HG03558 (cell line): ENCODE measurements around the gene CNTN4.

ENCODE experiments used
- ATAC-seq: cut with Tn5 transposase; IDR thresholded peaks from one replicate; pipeline ENCODE4 v1.9.1; 2021; ENCODE audit warnings: moderate number of reproducible peaks; ENCODE audit not compliant: unreplicated experiment; ENCODE audit errors: extremely low read depth

The CNTN4 gene

DNA sequence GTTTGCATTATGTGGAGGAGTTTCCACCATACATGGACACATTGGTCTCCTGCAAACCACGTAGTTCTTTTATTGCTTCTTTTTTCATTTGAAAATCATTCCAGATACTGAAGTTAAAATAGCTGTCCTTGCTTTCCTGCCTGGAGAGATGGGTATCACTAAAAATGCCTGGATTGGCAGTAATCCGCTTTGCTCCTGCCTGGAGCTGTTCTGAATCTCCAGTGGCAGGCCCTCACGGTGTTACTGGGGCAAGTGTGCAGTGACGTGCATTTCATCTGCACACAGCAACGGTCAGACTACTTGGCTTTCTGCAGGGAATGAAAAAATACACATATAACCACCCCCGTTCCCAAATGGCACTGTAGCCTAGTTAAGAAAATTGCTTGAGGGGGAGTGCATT lies 738.6 kb downstream of the CNTN4 start:
- ATAC-seq = no peak

DNA sequence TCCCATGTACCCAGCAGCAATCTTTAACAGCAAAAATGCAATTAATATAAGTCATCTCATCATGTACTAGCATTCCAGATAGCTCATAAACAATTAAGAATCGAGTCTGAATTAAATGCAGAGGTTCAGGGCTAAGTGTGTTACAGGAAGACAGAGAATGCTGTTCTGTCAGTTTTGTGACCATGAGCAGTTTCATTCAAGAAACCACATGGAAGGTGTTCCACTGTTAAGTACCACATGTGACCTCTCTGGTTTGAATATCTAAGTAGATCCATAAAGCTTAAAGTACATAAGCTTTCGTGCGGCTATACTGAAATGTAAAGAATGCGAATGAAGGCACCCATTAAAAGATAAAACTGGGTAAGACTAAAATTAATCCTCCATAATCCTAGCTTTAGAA lies 739.2 kb downstream of the CNTN4 start:
- ATAC-seq = no peak

DNA sequence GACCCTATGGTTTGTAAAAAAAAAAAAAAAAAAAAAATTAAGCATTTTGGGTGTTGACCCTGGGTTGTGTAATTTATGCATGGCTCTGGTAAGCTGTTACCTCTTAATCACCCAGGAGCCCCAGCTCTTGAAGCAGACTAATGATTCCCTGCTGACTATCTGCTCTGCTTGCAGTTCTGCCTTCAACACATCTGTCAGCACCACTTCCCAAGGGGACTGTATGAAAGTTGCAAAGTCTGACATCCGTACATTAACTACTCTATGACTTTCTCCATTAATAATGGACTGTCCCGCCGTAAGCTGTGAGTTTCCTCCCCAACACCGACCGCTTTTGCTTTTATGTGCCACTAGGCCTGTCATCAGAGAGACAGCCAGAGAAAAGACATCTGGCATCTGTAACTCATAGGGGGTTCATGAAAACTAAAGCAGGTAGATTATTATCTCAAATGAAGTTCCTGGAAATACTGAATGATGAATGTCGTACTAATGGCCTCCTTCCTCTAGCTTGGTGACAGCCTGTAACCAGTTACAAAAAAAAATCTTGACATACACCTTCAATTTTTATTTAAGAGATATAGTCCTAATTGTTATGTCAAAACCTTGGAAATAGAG lies 740.0 kb downstream of the CNTN4 start:
- ATAC-seq = no peak

DNA sequence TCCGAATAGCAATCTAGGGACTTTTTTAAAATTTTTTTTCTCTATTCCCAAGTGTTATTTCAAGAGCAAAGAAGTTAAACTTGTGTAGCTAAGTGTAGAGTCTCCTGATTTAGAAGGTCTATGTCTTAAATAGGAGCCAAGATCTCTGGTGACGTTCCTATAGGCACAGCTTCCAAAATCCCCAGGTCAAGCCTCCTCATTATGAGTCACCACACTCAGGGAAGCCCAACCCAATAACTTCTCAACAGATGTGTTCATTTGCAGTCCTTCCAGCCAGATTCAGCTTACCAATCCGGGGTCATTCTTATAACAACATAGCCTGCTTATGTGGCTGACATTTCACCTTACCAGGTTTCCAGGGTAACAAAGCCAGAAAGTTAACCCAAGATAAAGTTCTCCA lies 741.2 kb downstream of the CNTN4 start:
- ATAC-seq = no peak

DNA sequence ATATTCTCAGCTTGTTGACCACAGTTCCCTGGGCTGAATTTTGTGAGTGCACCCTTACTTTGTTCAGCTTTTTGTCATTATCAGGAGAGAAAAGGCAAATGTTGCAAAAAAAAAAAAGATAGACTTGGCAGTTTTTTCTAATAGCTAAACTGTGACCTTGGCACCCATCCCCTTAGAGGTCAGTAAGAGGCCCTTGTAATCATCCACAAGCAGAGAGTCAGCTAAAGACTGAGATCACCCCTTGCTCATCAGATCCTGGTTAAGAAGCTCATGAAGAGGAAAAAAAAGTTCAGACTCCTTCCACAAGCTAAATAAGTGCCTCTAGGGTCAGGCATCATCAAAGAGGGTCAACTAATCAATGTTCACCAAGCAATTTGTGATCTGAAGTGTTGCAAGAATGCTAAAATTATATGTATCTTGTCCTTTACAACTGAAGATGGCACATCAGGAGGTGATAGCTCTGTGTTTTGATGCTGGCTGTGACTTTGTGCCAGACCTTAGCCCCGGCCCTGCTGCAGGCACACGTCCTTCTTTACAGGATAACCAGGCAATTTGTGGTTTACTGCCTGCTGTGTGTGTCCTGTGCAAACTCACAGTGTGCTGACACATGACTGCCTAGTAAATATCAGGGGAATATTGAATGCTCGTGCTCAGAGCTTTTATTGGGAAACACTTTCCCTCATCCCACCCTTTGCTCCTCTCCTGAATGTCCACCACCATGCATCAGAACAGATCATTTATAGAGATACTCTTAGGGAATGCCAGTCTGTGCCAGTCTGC lies 748.6 kb downstream of the CNTN4 start:
- no peak for ATAC-seq

DNA sequence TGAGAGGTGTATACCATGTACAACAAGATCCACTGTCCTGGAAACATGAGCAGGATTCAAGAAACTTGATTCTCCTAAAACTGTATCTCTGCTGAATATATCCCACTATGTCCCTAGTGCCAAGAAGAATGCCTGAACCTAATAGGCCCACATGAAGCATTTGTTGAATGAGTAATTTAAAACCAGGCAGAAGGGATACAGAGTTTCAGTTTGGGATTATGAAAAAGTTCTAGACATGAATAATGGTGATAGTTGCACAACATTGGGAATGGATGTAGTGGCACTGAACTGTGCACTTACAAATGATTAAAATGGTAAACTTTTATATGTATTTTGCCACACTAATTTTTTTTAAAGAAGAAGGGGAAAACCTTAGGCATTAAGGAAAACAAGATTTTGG lies 750.4 kb downstream of the CNTN4 start:
- no peak for ATAC-seq

DNA sequence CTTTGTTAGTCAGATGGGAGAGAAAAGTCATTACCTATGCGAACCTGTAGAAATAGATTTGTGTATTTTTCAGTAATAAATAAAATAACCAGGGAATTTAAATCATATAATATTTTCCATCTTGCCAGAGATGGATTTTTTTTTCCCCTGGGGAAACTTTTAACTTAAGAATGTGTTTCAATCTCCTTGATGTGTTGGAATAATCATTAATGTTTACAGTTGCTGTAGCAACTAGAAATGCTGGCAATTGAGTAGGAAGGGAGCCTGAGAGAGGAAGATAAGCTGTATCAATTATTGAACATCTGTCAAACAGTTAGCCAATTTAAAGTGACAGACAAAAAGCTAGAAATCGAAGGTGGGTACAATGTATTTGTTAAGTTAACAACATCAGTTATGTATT lies 752.0 kb downstream of the CNTN4 start:
- no peak for ATAC-seq

DNA sequence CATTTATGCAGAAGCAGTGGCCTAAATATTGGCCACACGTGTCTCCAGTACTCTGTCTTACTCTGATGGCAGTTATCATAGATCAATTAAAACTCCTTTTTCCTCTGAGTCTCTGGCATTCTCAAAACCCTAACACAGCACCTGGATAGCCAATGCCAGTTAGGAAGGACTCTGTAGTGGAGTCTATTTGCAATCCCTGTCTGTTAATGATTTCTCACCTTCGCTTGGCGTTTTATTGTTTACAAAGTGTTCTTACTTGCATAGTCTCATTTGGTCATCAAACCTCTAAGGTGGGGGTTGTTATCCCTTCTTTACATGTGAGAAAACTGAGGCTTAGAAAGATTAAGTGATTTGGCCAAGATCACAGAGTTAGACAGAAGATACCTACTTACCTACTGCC lies 752.7 kb downstream of the CNTN4 start:
- no peak for ATAC-seq

DNA sequence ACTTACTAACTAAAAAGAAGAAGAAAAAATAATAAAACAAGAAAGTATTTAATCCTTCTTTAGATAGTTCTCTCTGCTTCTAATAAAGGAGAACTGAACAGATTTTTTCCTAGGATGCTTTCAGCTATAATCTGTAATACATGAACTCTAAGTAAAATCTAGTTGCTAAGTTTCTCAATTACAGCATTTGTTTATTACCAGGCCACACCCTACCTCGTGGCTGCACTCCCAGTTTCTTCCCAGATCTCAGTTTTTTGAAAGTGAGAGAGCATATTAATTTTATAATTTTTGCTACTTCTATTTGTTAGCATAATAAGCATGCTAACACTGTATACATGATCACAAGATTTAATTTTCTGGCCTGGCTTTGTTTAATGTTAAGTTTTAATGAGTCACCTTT lies 753.2 kb downstream of the CNTN4 start:
- no peak for ATAC-seq

DNA sequence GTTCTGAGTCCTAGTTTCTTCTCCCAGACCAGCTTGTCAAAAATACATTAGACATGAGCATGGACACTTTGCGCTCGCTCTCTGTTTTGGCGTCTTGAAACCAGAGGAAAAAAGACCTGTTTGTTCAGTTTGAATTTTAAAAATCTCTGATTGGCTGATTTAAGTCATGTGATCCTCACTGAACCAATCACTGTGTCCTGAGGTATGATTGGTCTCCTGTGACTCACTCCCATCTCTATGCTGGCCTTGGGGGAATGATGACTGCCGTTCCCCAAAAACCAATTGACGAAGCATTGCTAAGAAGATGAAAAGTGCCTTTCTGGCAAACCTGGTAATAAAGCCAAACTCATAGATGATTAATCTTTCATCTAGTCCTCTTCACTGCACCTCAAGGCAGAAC lies 755.0 kb downstream of the CNTN4 start:
- no peak for ATAC-seq

DNA sequence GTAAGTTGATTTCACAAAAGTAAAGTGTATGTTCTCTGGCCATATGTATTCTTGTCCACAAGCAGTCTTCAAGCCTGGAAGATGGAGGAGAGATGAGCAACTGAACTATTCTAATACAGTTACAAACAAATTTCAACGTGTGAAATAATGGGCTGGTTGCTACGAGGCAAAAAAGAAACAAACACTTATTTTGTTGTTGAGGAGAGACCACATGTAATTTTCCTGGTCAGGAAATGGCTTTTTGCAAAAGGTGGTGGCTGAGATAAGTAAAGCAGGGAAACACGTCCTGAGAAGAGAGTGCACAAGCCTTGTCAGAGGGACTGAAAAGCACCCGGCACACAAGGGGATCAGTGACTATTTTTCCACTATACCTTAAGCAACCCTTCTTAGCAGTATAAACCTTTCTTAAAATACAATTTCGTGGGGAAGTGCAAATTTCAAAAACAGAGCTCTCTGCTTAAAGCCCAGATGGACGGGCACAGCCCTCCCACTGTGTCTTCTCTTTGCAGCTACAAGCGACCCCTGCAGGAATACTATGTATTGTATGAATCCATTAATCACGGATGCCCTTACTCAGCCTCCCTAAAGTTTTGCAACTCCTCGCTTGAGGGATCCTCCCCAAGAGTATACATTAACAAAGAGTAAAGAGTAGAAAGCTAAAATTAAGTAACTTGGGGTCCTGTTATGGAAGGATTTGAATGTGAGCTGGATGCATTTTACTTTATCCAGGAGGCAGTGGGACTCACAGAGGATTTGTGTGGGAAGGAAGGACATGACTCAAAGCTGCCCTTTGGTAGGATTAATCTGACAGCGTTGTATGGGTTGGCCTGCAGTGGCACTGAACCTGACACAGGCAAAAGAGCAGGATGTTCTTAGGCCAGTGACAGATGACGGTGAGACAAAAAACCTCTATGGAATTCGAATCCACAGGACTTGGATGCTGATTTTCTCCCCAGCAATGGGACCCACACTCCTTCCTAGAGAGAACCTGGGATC lies 757.8 kb downstream of the CNTN4 start:
- no peak for ATAC-seq

DNA sequence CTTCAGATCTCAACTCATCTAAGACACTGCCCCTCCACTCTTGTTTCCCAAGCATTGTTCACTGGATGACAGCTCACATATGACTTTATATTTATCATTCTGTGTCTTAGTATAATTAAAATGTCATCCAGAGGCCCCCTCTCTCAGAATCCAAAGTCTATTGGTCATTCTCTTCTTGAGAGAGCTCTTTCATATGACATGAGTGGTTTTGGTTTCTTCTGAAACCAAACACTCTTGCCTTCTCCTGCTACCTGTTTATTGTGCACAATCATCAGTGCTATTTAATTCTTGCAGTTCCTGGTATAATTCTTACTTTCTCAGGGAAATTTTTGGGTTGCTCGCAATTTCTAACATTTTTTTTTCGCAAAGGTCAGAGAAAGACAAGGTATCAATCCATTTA lies 762.0 kb downstream of the CNTN4 start:
- no peak for ATAC-seq

DNA sequence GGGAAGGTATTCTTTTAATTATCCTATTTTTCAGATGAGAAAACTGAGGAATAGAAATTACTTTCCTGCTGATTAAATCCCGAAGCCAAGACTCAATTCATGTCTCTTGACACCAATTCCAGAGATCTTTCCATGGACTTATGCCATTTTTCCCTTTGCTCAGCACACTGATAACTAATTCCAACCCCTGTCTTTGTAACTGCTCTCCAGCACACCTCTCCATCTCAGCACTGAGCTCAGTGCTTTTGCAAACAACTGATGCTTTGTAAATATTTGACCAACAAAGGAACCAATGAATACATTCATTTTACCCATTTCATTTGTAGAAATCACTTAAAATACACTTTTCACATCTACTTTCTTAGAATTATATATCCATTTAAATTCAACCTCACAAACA lies 762.5 kb downstream of the CNTN4 start:
- ATAC-seq = no peak

DNA sequence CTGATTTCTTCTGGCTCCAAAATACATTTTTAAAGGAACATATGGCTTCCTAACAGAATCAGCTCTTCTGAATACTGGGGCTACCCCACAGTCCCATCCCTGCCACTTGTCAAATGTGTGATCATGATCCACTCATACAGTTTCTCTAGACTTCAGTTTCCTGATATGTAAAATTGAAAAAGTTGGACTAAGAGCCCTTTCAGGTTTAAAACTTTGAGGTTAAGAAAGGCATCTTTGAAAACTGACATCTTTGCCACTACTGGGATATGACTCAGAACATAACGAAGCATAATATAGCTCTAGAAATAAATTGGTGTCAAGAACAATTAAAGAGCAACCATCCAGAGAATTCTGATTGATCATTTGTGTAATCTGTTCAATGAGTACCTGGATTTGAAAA lies 763.3 kb downstream of the CNTN4 start:
- no peak for ATAC-seq

DNA sequence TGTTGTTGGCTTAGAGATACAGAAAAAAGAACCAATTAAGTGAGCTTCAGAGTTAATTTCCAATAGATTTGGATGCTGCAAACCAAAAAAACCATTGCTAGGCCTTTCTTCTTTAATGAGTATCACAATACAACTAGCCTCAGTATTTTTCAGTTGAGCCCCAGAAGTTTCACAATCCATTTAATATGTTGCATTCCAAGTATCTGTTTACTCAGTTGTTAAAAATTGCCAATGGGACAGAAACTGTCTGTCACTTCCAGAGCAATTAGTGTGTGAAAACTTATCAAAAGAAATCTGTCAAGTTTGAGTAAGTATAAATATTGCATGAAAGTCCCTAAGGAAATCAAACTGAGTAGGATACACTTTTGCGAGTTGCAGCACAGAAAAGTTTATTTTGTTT lies 763.7 kb downstream of the CNTN4 start:
- ATAC-seq = no peak

DNA sequence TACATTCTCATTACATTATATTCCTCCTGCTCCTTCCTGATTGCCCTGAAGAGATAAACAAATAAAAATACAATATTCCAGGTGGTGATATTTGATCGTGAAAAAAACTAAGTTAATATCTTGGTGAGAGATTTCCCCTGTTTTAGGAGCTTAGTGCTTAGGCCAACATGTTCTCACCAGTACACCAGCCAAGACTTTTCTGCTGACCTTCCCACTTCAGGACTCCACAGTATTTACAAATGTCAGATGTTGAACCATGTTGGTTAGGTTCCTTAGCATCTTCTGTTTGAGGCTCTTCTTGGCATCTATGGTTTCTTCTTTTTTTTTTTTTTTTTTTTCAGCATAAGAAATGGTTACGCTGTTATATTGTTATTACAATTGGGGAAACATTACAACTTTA lies 764.5 kb downstream of the CNTN4 start:
- ATAC-seq = no peak

DNA sequence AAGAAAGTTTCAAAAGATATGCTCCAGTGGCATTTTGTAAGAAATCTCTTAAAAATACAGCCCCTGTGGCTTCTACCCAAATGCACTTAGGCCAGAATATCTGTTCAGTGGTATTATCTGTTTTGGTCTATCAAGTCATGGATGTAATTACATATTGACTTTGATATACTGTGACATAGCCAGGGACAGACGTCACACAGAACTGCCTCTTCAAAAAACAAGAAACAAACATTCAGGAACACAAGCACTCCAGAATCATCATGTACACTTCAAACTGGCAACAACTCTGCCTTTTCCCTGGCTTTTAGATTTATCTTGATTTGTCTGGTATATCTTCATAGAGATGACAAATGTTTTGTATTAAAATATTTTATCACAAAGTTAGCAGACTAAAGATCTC lies 771.2 kb downstream of the CNTN4 start:
- ATAC-seq = no peak

DNA sequence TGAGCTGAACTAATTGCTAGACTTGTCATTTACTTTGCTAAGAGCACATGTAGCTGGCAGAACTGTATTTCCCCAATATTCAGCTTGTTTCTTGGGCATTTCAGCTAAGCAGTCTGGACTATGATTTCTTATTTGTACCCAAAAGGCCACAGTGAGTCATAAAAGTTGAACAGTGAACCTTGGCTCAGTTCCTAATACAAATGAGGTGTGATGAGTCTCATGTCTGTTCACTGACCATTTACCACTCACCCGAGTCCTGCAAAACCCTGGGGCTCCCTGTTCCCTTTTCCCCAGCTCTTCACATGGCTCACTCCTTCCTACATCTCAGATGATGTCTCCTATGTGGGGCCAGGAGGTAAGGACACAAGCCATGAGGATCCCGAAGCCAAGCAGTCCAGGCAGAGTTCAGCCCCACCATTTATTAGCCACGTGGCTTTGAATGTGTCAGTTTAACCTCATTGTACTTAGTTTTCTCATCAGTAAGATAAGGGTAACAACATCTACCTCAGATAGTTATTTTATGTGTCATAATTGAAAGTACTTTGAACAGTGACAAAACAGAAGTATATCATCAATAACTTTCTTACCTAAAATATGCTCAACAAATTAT lies 772.2 kb downstream of the CNTN4 start:
- no peak for ATAC-seq

DNA sequence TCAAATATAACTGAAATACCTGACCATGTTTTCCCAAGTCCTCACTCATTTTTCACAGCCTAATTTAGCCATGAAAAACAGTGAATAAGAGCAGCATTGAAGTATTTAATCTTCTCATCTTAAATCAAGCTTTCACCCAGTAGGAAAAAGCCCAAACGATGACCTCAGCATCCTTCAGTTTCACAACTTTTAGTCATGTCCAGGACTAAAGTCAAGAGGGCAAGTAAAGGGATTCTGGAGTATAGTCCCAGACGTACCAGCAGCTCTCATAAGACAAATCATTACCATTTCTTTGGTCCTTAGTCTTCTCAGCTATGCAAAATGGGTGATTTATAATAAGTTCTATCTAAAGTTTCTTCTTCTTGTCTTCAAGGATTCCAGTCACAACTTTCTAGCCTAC lies 774.2 kb downstream of the CNTN4 start:
- no peak for ATAC-seq

DNA sequence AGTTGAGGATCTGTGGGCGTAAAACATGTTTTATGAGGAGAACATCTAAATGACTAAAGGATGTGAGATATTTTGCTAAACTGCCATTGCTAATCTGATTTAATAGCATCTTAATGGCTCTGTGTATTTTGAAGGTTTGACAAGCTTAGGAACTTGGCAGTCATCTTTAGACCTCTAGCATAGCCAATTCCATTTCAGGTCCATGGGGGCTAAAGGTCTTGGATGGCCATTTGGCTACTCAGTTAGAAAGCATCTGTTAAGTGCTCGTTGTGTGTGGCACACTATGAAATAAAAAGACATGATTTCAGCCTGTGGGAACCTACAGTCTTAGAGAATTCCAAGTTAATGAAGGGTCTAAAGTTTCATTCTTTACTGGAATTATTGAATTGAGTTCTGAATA lies 775.3 kb downstream of the CNTN4 start:
- ATAC-seq = no peak

DNA sequence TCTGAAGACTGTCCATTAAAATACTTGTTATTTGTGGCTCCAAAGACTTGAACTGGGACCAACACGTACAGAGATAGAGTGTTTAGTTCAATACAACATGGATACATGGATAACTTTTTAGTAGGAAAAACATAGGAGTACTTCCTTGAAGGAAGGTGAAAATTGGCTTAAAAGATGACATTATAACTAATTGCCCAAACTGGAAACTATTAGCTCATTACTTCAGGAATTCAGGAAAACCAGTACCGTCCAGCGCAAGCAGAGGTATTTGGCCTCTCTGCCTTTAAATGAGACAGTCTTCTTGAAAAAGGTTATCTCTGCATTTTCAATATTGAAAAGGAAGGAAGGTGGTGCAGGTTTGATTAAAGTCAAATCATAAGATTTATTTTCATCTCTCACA lies 777.0 kb downstream of the CNTN4 start:
- no peak for ATAC-seq
